ENCODE results near the gene FOXN4. TPM values are rescaled to one million over a fixed set of nuclear protein-coding genes. Genes with fewer than 3 reads are reported as not detected.

FOXN4 gene
- polyA plus RNA-seq, 6 donors from 2014 or later, result not detected

DNA sequence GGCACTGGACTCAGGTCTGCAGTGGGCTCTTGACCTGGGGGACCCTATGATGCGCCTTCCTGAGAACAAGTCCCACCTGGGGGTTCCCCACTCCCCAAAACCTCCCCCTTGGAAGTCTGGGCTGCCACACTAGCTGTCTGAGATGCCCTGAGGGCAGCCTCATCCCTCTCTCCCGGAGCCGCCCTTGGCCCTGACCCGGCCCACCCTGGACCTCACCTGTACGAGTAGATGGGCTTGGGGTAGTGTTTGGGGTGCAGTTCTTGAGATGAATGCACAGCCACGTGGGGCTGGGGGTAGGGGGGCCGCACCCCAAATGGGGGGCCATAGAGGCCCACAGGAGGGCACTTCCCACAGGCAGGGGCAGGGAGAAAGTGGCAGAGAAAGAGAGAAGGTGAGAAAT is 21.9 kb downstream of the FOXN4 start:
- peaks cover 6 to 34% (median 19%) of the 10 kb centered on the region in 3 donors for H3K27me3 Mint-ChIP-seq
- ATAC-seq (ENCODE audit: low read depth in 2 of 2) (no peak), DNase-seq (no peak)
- H3K36me3 Mint-ChIP-seq, result no peaks in the 10 kb centered on the region
- H3K9me3 Mint-ChIP-seq, result peaks cover 0 to 12% (median 4%) of the 10 kb centered on the region in 7 donors
- no peak overlapping the region for H3K4me3 Mint-ChIP-seq
- H3K27ac Mint-ChIP-seq, result no peak overlapping the region
- peaks cover 0 to 11% (median 0%) of the 10 kb centered on the region in 3 donors for H3K4me1 Mint-ChIP-seq

DNA sequence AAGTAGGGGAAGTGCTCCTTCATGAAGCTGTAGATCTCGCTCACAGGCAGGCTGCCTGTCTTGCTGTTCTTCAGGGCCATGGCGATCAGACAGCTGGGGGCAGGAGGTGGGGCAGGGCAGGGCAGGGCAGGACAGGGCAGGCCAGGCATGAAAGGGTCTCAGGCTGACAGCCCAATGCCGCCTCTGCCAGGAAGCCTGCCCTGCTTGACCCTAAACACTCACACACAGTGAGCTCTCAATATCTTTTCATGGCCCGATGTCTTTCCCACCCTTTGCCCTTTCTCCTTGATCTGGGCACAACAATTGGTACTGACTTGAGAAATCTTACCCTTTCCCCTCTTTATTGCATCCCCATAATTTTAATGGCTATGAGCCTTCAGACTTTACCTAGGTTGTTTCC is 22.4 kb downstream of the FOXN4 start:
- peak overlapping the region in 1 of 6 donors; percentile 17 for H3K27ac Mint-ChIP-seq
- no peak overlapping the region for H3K4me3 Mint-ChIP-seq
- H3K27me3 Mint-ChIP-seq, result peaks cover 6 to 32% (median 18%) of the 10 kb centered on the region in 3 donors
- no peak for ATAC-seq (ENCODE audit: low read depth in 2 of 2)
- peaks cover 0 to 12% (median 4%) of the 10 kb centered on the region in 7 donors for H3K9me3 Mint-ChIP-seq
- H3K36me3 Mint-ChIP-seq, result no peaks in the 10 kb centered on the region
- H3K4me1 Mint-ChIP-seq, result peaks cover 0 to 11% (median 0%) of the 10 kb centered on the region in 3 donors
- no peak for DNase-seq

DNA sequence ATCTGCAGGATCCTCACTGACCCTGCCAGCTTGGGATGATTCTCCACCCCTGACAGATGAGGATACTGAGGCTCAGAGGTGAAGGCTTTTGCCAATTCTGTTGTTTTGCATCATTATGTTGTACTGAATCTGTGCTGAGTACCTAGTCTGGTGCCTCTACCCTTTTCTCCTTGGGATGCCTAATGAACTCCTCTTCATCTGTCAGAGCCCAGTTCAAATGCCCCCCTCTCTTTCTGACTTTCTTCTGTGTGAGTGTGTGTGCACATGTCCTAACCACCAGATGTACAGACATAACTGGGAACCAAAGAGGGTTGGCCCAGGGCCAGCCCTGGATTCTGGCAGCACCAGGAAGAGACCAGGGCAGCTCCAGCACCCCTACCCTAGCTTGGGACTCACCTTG is 22.8 kb downstream of the FOXN4 start:
- no peak for ATAC-seq (ENCODE audit: low read depth in 2 of 2)
- Mint-ChIP-seq H3K27me3 (peaks cover 6 to 28% (median 14%) of the 10 kb centered on the region in 3 donors), H3K9me3 (peaks cover 0 to 12% (median 4%) of the 10 kb centered on the region in 7 donors)

DNA sequence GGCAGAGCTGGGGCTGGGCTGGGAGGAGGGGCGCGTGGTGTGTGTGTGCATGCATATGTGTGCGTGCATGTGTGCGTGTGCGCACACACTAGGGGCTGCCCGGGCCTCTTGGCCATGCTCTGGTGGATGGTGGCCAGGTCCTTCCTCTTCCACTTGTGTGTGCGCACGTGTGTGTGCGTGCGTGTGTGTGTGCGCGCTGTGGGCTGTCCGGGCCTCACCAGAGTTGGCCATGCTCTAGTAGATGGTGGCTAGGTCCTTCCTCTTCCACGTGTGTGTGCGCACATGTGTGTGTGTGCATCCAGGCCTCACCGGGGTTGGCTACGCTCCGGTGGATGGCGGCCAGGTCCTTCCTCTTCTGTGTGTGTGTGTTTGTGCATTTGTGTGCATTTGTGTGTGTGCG is 24.7 kb downstream of the FOXN4 start:
- Mint-ChIP-seq H3K27me3 (peaks cover 0 to 14% (median 3%) of the 10 kb centered on the region in 3 donors), H3K9me3 (peaks cover 0 to 12% (median 2%) of the 10 kb centered on the region in 7 donors), H3K4me1 (peaks cover 0 to 5% (median 0%) of the 10 kb centered on the region in 3 donors), H3K36me3 (no peaks in the 10 kb centered on the region), H3K4me3 (no peak overlapping the region), H3K27ac (no peak overlapping the region)
- DNase-seq, result no peak
- ATAC-seq (ENCODE audit: low read depth in 2 of 2), result no peak

More for the DNA sequence above, 22.8 kb downstream of the FOXN4 start:
- H3K4me3 Mint-ChIP-seq, result no peak overlapping the region
- no peaks in the 10 kb centered on the region for H3K36me3 Mint-ChIP-seq
- no peak overlapping the region for H3K27ac Mint-ChIP-seq
- peaks cover 0 to 7% (median 0%) of the 10 kb centered on the region in 3 donors for H3K4me1 Mint-ChIP-seq
- no peak for DNase-seq

DNA sequence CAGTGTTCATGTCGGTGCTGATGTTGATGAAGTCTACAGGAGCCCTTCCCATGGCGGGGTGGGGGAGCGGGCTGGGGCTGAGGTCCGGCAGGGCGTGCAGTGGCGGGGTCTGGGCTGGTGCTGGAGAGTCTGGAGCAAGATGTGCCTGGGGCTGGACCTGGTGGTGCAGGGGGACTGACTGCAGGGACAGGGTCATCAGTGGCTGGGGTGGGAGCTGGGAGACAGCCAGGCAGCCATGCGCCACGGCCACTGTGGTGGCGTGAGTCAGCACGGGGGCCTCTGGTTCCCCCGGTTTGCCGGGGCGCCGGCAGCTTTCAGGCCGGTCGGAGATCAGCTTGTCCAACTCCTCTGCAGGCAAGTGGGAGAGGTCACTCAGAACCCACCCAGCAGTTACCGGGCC is 27.6 kb downstream of the FOXN4 start:
- peaks cover 0 to 9% (median 0%) of the 10 kb centered on the region in 7 donors for H3K9me3 Mint-ChIP-seq
- no peak overlapping the region for H3K4me3 Mint-ChIP-seq
- DNase-seq, result no peak
- H3K27me3 Mint-ChIP-seq, result peaks cover 0 to 10% (median 0%) of the 10 kb centered on the region in 3 donors
- H3K4me1 Mint-ChIP-seq, result peaks cover 0 to 5% (median 3%) of the 10 kb centered on the region in 3 donors
- ATAC-seq (ENCODE audit: low read depth in 2 of 2), result no peak
- H3K36me3 Mint-ChIP-seq, result peaks cover 0 to under 1% of the 10 kb centered on the region in 2 donors
- no peak overlapping the region for H3K27ac Mint-ChIP-seq

DNA sequence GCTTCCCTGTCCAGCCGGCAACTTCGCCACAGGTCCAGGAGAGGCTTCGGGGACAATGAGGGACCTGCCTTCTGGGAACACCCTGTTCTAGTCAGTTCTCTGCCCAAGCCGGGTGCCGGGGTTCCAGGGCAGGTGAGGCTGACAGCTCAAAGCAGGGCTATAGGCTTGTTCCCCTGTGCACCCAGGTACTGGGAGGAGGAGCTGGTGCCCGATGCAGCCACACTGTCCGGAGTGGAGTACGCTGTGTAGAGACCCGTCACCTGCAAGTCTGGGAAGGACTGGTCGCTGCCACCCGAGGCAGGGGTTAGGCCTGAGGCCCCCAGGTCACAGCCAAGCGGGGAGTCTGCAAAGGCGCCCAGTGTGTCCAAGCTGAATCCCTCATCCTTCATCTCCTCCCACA is 29.6 kb downstream of the FOXN4 start:
- Mint-ChIP-seq H3K27me3 (peaks cover 0 to 23% (median 12%) of the 10 kb centered on the region in 3 donors), H3K4me3 (no peak overlapping the region), H3K9me3 (peaks cover 0 to 3% (median 0%) of the 10 kb centered on the region in 7 donors), H3K36me3 (peaks cover 0 to 6% of the 10 kb centered on the region in 2 donors), H3K4me1 (peaks cover 0 to 3% (median 1%) of the 10 kb centered on the region in 3 donors), H3K27ac (no peak overlapping the region)
- no peak for DNase-seq
- ATAC-seq (ENCODE audit: low read depth in 2 of 2), result no peak

DNA sequence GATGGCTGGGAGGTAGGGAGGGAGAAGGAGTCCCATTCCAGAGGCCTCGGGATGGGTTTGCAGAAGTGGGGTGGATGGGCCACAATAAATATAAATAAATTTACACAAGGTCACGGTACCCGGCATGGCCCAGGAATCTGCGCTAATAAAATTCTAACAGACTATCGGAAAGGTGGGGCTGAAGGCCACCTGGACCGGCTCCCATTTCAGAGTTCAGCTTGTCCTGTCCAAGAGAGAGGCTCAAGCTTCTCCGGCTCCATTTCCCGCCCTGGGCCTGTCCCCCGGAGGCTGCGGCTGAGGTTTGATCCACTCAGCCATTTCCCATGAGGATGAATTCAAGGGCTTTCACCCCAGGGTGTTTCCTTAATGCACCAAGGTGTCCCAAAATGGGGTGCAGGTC is 30.2 kb downstream of the FOXN4 start:
- H3K27ac Mint-ChIP-seq, result no peak overlapping the region
- H3K36me3 Mint-ChIP-seq, result peaks cover 0 to 6% of the 10 kb centered on the region in 2 donors
- peaks cover 0 to 3% (median 0%) of the 10 kb centered on the region in 3 donors for H3K4me1 Mint-ChIP-seq
- H3K4me3 Mint-ChIP-seq, result no peak overlapping the region
- H3K27me3 Mint-ChIP-seq, result peaks cover 0 to 23% (median 12%) of the 10 kb centered on the region in 3 donors
- ATAC-seq (ENCODE audit: low read depth in 2 of 2) (no peak), DNase-seq (no peak)
- H3K9me3 Mint-ChIP-seq, result peaks cover 0 to 3% (median 0%) of the 10 kb centered on the region in 7 donors

DNA sequence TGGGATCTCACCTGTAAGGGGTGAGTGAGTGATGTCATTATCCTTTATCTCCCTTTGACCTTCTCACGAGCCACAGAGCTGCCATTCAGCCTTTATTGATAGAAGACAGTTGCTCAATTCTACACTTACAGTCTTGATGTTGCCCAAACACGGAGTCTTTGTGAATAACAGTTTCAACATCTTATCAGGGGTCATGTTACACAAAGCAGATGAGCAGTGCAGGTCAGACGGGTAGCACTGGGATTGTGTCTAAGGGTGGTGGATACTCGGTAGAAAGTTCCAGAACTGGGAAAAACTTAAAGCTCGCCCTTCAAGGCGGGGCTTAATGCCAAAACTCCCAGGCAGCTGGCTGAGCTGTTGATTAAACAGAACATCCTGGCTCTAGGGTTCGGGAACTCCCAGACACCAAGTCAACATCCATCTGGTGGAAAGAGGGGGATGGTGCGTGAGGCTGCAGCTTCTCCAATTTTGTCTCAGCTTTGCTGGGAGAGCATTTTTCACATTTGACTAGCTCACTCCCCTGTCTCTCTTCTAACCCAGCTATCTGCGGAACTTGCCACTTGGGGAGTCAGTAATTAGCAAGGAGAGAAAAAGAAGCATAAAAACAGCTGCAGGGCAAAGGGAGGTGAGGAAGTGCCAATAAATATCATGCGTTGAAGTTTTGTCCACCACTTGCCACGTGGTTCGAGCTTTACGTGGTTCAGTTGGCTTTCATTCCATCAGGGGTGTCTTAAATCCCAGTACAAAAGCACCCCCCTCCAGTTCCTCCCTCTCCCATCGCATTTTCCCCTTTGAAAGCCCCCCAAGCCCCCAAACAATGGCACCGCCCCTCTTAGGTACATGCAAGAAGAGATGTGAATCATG is 31.0 kb downstream of the FOXN4 start:
- Mint-ChIP-seq H3K4me1 (peaks cover 0 to 3% (median 0%) of the 10 kb centered on the region in 3 donors), H3K27me3 (peaks cover 0 to 30% (median 19%) of the 10 kb centered on the region in 3 donors), H3K27ac (no peak overlapping the region), H3K9me3 (peaks cover 0 to 3% (median 0%) of the 10 kb centered on the region in 7 donors), H3K4me3 (peak overlapping the region in 1 of 8 donors; percentile 37), H3K36me3 (peaks cover 0 to 6% of the 10 kb centered on the region in 2 donors)
- DNase-seq (no peak), ATAC-seq (ENCODE audit: low read depth in 2 of 2) (no peak)

DNA sequence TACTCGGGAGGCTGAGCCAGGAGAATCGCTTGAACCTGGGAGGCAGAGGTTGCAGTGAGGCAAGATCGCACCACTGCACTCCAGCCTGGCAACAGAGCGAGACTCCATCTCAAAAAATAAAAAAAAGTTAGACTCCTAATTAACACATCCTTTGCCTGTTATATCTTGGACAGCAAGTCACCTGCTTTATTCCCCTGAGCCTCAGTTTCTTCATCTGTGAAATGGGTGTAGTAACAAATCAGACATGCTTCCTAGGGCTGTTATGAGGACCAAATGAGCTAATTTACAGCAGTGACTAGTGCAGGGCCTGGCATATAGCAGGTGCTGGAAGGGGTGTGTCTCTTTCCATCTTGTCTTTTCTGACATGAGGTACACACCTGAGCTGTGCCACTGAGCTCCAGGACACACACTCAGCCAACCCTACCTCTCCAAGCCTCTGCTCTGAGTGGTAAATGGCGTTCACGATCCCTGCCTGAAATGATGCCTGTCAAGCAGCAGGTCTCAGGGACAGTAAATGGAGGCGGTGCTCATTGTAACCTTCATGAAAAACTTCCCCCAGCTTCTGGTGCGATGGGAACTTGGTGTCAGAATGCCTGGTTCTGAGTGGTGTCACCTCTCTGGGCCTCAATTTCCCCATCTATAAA is 31.7 kb downstream of the FOXN4 start:
- ATAC-seq (ENCODE audit: low read depth in 2 of 2), result no peak
- peak overlapping the region in 1 of 8 donors; percentile 37 for H3K4me3 Mint-ChIP-seq
- peaks cover 0 to 3% (median 0%) of the 10 kb centered on the region in 3 donors for H3K4me1 Mint-ChIP-seq
- peaks cover 0 to 6% of the 10 kb centered on the region in 2 donors for H3K36me3 Mint-ChIP-seq
- H3K27me3 Mint-ChIP-seq, result peaks cover 0 to 32% (median 20%) of the 10 kb centered on the region in 3 donors
- no peak for DNase-seq
- H3K27ac Mint-ChIP-seq, result no peak overlapping the region
- peaks cover 0 to 3% (median 0%) of the 10 kb centered on the region in 7 donors for H3K9me3 Mint-ChIP-seq

DNA sequence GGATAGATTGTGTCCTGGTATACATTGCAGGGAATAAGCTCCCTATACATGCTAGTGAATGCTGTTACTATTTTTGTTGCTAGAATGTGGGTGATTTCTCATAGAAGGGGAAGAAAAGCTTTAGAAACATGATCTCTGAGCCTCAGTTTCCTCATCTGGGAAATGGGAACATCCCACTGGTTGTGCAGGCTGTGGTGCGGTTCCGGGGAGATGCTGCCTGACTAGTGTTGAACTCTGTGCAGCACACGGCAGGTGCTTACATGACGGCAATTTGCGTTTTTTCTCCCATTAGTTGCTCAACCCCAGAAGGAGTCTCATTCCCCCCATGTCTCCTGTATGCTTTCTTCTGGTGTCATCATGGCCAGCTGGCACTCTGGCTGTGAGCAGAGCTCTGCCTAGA is 32.9 kb downstream of the FOXN4 start:
- peaks cover 0 to 3% (median 0%) of the 10 kb centered on the region in 7 donors for H3K9me3 Mint-ChIP-seq
- DNase-seq (no peak), ATAC-seq (ENCODE audit: low read depth in 2 of 2) (no peak)
- H3K4me1 Mint-ChIP-seq, result peaks cover 0 to 3% (median 0%) of the 10 kb centered on the region in 3 donors
- peaks cover 0 to 32% (median 20%) of the 10 kb centered on the region in 3 donors for H3K27me3 Mint-ChIP-seq
- no peak overlapping the region for H3K4me3 Mint-ChIP-seq
- H3K27ac Mint-ChIP-seq, result no peak overlapping the region
- H3K36me3 Mint-ChIP-seq, result peaks cover 0 to 6% of the 10 kb centered on the region in 2 donors

DNA sequence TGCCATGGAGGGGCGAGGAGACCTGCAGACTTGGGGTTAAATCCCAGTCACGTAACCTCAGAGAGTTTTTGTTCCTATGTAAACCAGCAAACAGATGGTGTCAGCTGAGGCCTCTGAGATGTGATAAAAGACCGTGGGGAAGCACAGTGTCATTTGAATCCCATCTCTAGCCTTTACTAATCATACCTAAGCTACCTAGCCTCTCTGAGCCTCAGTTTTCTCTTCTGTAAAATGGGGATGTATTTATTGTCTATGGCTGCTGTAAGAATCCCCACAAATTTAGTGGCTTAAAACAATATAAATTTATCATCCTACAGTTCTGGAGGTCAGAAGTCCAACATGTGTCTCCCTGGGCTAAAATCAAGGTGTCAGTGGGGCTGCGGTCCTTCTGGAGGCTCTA is 33.9 kb downstream of the FOXN4 start:
- no peak for ATAC-seq (ENCODE audit: low read depth in 2 of 2)
- H3K36me3 Mint-ChIP-seq, result peaks cover 7 to 12% of the 10 kb centered on the region in 2 donors
- peaks cover 0 to 7% (median 3%) of the 10 kb centered on the region in 7 donors for H3K9me3 Mint-ChIP-seq
- H3K27me3 Mint-ChIP-seq, result peaks cover 0 to 32% (median 20%) of the 10 kb centered on the region in 3 donors
- H3K4me1 Mint-ChIP-seq, result peaks cover 0 to 3% (median 0%) of the 10 kb centered on the region in 3 donors
- no peak overlapping the region for H3K27ac Mint-ChIP-seq
- H3K4me3 Mint-ChIP-seq, result no peak overlapping the region
- DNase-seq, result no peak

DNA sequence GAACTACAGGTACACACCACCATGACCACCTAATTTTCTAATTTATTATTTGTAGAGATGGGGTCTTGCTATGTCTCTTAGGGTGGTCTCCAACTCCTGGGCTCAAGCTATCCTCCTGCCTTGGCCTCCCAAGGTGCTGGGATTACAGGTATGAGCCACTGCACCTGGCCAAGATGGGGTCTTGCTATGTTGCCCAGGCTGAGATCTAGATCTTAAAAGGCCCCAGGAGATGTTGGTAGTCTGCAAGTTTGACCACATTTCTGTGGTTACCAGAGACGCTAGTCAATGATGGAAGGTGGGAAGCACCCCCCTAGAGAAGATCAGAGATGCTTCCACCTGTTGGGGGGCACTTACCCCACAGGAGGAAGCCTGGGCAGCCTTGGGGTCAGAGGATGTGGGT is 34.7 kb downstream of the FOXN4 start:
- H3K4me3 Mint-ChIP-seq, result no peak overlapping the region
- H3K27me3 Mint-ChIP-seq, result peaks cover 0 to 32% (median 20%) of the 10 kb centered on the region in 3 donors
- no peak overlapping the region for H3K27ac Mint-ChIP-seq
- ATAC-seq (ENCODE audit: low read depth in 2 of 2) (no peak), DNase-seq (no peak)
- H3K4me1 Mint-ChIP-seq, result peaks cover 0 to 3% (median 0%) of the 10 kb centered on the region in 3 donors
- peaks cover 0 to 9% (median 3%) of the 10 kb centered on the region in 7 donors for H3K9me3 Mint-ChIP-seq
- peaks cover 9 to 15% of the 10 kb centered on the region in 2 donors for H3K36me3 Mint-ChIP-seq

DNA sequence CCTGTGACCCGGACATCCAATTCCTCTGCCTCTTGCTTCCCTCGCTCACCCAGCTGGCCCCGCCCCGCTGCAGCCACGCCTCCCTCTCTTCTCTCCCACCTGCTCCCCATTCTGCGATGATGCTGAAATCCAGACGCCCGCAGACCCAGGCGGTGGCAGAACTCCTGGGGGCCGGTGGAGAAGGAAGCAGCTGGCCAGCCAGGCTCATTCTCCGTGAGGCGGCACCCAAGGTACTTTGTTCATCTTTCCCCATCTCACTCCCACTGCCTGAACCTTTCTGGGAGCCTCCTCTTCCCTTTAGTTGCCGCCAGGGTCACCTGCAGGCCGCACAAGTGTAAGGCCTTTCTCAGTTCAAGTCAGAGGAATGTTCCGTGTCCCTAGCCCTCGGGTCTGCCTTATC is 35.7 kb downstream of the FOXN4 start:
- DNase-seq (no peak), ATAC-seq (ENCODE audit: low read depth in 2 of 2) (no peak)
- Mint-ChIP-seq H3K36me3 (peaks cover 9 to 15% of the 10 kb centered on the region in 2 donors), H3K9me3 (peaks cover 0 to 9% (median 3%) of the 10 kb centered on the region in 7 donors), H3K27ac (no peak overlapping the region), H3K4me1 (peaks cover 0 to 3% (median 0%) of the 10 kb centered on the region in 3 donors), H3K27me3 (peaks cover 0 to 32% (median 20%) of the 10 kb centered on the region in 3 donors), H3K4me3 (no peak overlapping the region)

Data from naive B cell (primary cell).